ENCODE results near the gene GPR176.

Gene GPR176

GRCh38 chr15:39756806-39757522, 163.1 kb downstream of the GPR176 start:
- peak; percentile 47 for DNase-seq
- Histone ChIP-seq H3K27me3 (replicated peaks) (no peaks in the 10 kb centered on the region), H3K36me3 (replicated peaks) (no peaks in the 10 kb centered on the region), H3K27ac (no peak overlapping the region), H3K4me3 (ENCODE audit: low read depth, low read length) (no peak overlapping the region)
- peak; percentile 62 for TF ChIP-seq CTCF (IDR thresholded peaks at IDR 0.05; ENCODE audit: low read depth, low read length, missing control alignments)
- in situ Hi-C loops (cut with HindIII; ENCODE audit: low pct_ligation_motif_present, low sequenced_read_pairs), result no loop called here

GRCh38 chr15:39752991-39753390, 167.1 kb downstream of the GPR176 start:
- Histone ChIP-seq H3K36me3 (replicated peaks) (no peaks in the 10 kb centered on the region), H3K27ac (no peak overlapping the region), H3K27me3 (replicated peaks) (no peaks in the 10 kb centered on the region), H3K4me3 (ENCODE audit: low read depth, low read length) (no peak overlapping the region)
- in situ Hi-C loops (cut with HindIII; ENCODE audit: low pct_ligation_motif_present, low sequenced_read_pairs), result no loop called here
- no peak for TF ChIP-seq CTCF (IDR thresholded peaks at IDR 0.05; ENCODE audit: low read depth, low read length, missing control alignments)
- no peak for DNase-seq

- no peak for DNase-seq
- Histone ChIP-seq H3K27ac (no peak overlapping the region), H3K27me3 (replicated peaks) (no peaks in the 10 kb centered on the region), H3K36me3 (replicated peaks) (no peaks in the 10 kb centered on the region), H3K4me3 (ENCODE audit: low read depth, low read length) (no peak overlapping the region)
- in situ Hi-C loops (cut with HindIII; ENCODE audit: low pct_ligation_motif_present, low sequenced_read_pairs), result no loop called here
- no peak for TF ChIP-seq CTCF (IDR thresholded peaks at IDR 0.05; ENCODE audit: low read depth, low read length, missing control alignments)
These were observed 167.8 kb downstream of the GPR176 start for GRCh38 chr15:39752246-39752645.

Measured in brain microvascular endothelial cell (primary cell).